ENCODE data around the gene RNF217. TPM values are rescaled to one million over a fixed set of nuclear protein-coding genes. Genes with fewer than 3 reads are reported as not detected.

RNF217 gene
- total RNA-seq, 3 donors from 2014 or later, result 11.6 to 47.3 (median 15.0) TPM

- Histone ChIP-seq H3K4me3 (no peak overlapping the region), H3K4me1 (ENCODE audit: low read depth) (no peaks in the 10 kb centered on the region), H3K9me3 (no peaks in the 10 kb centered on the region), H3K36me3 (ENCODE audit: low read depth) (no peaks in the 10 kb centered on the region)
- ATAC-seq (no peak), DNase-seq (no peak)
- intact Hi-C loops (cut with DNase I, micrococcal nuclease), result no loop called here
- TF ChIP-seq CTCF (IDR thresholded peaks at IDR 0.05), result no peak
Observed at GRCh38 chr6:125053809-125054208, 91.6 kb downstream of the RNF217 start.

- Histone ChIP-seq H3K4me3 (no peak overlapping the region), H3K4me1 (ENCODE audit: low read depth) (no peaks in the 10 kb centered on the region), H3K36me3 (ENCODE audit: low read depth) (no peaks in the 10 kb centered on the region), H3K9me3 (no peaks in the 10 kb centered on the region)
- TF ChIP-seq CTCF (IDR thresholded peaks at IDR 0.05), result no peak
- intact Hi-C loops (cut with DNase I, micrococcal nuclease), result no loop called here
- no peak for DNase-seq
- ATAC-seq, result no peak
Observed at GRCh38 chr6:125054331-125054730, 92.1 kb downstream of the RNF217 start.

GRCh38 chr6:125057392-125058246 is 95.4 kb downstream of the RNF217 start:
- no peak for TF ChIP-seq CTCF (IDR thresholded peaks at IDR 0.05)
- DNase-seq (no peak), ATAC-seq (no peak)
- no peaks in the 10 kb centered on the region for H3K9me3 ChIP-seq
- no peaks in the 10 kb centered on the region for H3K4me1 ChIP-seq (ENCODE audit: low read depth)
- no peaks in the 10 kb centered on the region for H3K36me3 ChIP-seq (ENCODE audit: low read depth)
- intact Hi-C loops (cut with DNase I, micrococcal nuclease), result no loop called here
- no peak overlapping the region for H3K4me3 ChIP-seq

- no peak overlapping the region for H3K4me3 ChIP-seq
- no peak for ATAC-seq
- H3K4me1 ChIP-seq (ENCODE audit: low read depth), result no peaks in the 10 kb centered on the region
- DNase-seq, result no peak
- no peaks in the 10 kb centered on the region for H3K36me3 ChIP-seq (ENCODE audit: low read depth)
- TF ChIP-seq CTCF (IDR thresholded peaks at IDR 0.05), result no peak
- no peaks in the 10 kb centered on the region for H3K9me3 ChIP-seq
- intact Hi-C loops (cut with DNase I, micrococcal nuclease), result no loop called here
Observed at GRCh38 chr6:125058546-125058945, 96.3 kb downstream of the RNF217 start.

DNA sequence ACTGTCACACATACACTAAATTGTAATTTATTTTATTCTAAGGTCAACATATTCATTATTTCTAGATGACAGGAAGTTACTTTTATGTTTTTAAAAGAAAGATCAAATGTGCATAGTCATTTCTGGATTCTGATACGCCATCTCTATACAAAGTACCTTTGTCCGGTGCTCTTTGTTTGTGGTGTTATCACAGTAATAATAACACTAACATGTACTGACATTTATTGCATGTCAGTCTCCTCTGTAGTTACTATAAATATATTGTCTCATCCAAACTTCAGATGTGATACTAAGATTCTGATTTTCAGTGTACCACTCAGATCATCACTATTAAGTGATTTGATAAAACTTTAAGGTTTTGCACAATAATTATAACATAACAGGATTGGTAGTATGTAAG is 101.1 kb downstream of the RNF217 start:
- H3K9me3 ChIP-seq, result no peaks in the 10 kb centered on the region
- DNase-seq (no peak), ATAC-seq (no peak)
- no peak overlapping the region for H3K4me3 ChIP-seq
- intact Hi-C loops (cut with DNase I, micrococcal nuclease), result no loop called here
- H3K36me3 ChIP-seq (ENCODE audit: low read depth), result no peaks in the 10 kb centered on the region
- no peaks in the 10 kb centered on the region for H3K4me1 ChIP-seq (ENCODE audit: low read depth)
- no peak for TF ChIP-seq CTCF (IDR thresholded peaks at IDR 0.05)

Data from mucosa of descending colon (tissue), 3 donors.